ENCODE results near the gene SLC22A23.

SLC22A23 gene

DNA sequence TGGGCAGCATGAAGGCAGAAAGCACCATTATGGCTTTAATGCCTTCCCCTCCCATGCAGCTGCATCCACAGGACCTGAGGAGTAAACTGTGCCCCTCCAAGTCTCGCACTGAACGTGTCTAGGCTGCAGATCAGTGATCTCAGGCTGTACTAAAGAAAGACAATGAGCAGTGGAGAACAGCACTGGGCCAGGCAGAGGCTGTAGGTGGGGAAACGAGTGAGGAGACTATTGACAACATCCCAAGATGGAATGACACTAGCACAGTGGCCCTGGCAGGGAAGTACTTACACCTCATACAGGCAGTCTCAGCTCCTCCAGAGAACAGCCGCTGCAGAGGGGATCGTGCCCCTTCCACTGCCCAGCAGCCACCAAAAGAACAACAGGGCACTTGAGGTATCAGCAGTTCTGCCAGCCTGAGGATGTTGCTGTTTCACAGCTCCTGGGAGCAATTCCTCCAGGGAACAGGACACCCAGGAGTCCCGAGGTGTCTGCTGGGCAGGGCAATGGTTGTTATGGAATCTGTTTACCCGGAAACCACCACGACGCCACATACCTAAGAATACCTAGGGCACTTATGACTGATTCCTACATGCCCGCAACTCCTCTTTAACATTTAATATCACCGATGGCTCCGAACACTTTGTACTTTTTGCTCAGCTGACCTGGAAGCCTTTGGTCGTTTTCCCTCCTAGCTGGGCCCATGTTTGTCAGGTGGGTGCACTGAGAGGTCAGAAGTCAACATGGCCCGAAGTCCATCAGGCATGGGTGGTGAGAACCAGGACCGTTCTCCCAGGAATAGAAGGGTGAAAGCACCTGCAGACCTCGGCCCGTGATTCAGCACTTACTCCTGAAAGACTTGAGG, 79.1 kb downstream of the SLC22A23 start:
- no peak for DNase-seq (ENCODE audit: low read depth)
- no peak overlapping the region for H3K4me3 ChIP-seq (ENCODE audit: low read length)
- TF ChIP-seq, protein P1, sequence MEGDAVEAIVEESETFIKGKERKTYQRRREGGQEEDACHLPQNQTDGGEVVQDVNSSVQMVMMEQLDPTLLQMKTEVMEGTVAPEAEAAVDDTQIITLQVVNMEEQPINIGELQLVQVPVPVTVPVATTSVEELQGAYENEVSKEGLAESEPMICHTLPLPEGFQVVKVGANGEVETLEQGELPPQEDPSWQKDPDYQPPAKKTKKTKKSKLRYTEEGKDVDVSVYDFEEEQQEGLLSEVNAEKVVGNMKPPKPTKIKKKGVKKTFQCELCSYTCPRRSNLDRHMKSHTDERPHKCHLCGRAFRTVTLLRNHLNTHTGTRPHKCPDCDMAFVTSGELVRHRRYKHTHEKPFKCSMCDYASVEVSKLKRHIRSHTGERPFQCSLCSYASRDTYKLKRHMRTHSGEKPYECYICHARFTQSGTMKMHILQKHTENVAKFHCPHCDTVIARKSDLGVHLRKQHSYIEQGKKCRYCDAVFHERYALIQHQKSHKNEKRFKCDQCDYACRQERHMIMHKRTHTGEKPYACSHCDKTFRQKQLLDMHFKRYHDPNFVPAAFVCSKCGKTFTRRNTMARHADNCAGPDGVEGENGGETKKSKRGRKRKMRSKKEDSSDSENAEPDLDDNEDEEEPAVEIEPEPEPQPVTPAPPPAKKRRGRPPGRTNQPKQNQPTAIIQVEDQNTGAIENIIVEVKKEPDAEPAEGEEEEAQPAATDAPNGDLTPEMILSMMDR (conservative IDR thresholded peaks at IDR 0.05; ENCODE audit: low read length) = no peak

DNA sequence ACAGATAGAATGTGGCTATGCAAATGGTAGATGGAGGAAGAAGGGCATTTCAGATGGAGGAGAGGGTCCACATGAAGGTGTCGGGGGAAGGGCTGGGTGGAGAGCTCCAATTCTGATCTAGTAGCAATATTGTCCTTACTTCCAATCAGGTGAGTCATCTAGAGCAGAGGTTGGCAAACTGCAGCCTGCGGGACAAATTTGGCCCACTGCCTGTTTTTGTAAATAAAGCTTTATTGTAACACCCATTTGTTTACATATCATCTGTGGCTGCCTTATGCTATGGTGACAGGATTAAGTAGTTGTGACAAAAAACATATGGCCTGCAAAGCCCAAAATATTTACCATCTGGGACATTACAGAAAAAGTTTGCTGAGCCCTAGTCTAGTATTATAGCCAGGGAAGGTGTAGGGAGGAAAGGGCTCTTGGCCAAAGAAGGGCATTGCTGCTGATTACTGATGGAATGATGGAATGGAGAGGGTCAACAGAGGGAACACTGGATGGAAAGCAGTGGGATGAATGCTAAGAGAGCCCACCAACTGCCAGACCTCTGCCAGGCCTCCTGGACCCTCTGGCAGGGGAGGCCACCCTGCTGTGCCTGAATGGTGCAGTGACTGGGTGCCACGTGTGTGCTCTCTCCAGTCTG, 79.8 kb downstream of the SLC22A23 start:
- no peak for DNase-seq (ENCODE audit: low read depth)
- H3K4me3 ChIP-seq (ENCODE audit: low read length) = no peak overlapping the region
- TF ChIP-seq, protein P1 (conservative IDR thresholded peaks at IDR 0.05; ENCODE audit: low read length) = no peak

DNA sequence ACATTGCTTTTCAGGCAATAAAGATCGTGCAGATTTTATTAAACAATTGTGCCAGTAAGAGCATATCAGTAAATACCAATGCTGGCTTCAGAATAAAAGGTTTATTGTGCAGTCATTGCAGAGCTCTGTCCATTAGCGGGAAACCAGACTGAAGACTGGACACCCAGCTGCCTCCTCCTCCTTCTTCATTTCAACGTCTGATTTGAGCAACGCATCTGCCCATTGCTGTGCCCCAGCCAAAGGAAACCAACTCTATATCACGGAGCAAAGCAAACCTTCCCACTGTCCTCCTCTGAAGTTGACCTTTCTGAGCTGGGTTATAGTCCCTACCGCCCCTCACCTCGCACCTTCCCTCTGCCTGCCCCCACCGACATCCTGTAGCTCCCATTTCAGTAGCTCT, 80.8 kb downstream of the SLC22A23 start:
- DNase-seq (ENCODE audit: low read depth) = no peak
- TF ChIP-seq, protein P1 (conservative IDR thresholded peaks at IDR 0.05; ENCODE audit: low read length) = no peak
- no peak overlapping the region for H3K4me3 ChIP-seq (ENCODE audit: low read length)

DNA sequence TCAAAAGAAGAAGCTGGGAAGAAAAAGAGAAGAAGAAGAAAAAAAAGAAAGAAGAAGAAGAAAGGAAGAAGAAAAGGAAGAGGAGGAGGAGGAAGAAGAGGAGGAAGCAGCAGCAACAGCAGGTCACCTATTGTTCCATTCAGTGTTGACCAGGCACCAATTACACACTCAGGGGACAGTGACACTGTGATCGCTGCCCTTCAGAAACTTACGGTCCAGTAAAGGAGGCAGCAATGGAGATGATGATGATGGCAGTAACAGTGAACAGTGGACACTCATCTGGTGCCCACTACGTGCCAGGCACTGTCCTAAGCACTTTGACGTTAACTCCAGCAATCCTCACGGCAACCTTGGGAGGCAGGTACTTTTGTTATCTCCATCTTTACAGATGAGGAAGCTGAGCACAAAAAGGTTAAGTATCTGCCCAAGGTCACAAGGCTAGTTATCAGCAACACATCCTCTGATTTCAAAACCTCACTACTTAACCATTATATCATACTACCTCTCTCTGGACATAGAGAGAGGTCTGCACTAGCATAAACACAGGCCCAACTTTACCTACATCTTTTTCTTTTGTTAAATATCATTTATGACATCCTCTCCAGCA, 83.2 kb downstream of the SLC22A23 start:
- no peak for DNase-seq (ENCODE audit: low read depth)
- H3K4me3 ChIP-seq (ENCODE audit: low read length) = no peak overlapping the region
- TF ChIP-seq, protein P1 (conservative IDR thresholded peaks at IDR 0.05; ENCODE audit: low read length) = no peak

DNA sequence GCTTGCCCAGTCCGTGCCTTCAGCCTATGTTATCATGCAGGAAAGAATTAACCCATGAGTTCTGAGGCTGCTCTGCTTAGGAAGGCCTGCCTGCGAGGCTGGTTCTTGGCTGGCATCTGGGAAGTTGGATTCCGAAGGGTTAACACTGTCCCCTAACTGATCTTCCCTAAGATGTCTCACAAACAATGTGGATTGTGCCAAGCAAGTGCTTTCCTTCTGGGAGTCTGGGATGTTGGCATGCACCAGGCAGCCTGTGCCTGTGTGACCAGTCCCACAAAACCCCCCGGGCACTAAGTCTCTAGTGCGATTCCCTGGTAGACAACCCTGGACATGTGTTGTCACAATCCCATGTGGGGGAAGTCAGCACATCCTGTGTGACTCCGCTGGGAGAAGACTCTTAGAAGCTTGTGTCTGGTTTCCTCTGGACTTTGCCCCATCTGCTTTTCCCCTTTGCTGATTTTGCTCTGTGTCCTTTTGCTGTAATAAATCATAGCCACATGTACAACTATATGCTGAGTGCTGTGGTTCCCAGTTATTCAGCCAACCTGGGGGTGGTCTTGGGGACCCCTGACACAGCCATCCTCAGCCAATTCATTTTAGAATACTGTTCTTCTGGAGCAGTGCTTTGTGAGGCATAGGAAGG, 83.8 kb downstream of the SLC22A23 start:
- TF ChIP-seq, protein P1 (conservative IDR thresholded peaks at IDR 0.05; ENCODE audit: low read length) = no peak
- H3K4me3 ChIP-seq (ENCODE audit: low read length) = no peak overlapping the region
- DNase-seq (ENCODE audit: low read depth) = no peak

DNA sequence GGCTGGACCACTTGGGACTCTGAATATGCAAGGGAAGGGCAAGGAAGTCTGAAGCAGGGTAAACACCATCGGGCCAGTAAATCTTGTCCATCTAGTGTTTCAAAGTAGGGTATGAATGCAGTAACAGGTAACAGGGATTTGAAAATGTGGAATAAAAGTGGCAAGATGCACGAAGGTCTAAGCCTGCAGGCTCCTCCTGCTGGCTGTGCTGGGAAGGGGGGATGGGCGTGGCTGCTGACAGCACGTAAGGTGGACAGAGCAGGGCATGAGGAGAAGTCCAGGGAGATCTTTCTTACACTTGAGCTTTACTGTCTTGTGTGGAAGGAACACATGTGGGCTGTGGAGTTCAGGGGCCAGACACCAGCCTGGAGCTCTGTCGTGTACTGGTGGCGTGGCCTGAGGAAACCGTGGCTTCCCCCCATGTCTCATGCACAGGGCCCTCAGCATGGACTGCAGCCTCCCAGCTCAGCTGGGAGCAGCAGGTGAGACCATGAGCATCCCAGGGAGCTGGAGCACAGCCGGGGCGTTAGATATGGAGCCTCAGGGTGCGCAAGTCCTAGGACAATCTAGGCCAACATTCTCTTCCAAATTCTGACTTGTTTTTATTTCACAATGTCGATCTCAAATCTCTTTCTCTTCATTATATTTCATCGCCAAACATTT, 84.5 kb downstream of the SLC22A23 start:
- no peak for DNase-seq (ENCODE audit: low read depth)
- no peak overlapping the region for H3K4me3 ChIP-seq (ENCODE audit: low read length)
- TF ChIP-seq, protein P1 (conservative IDR thresholded peaks at IDR 0.05; ENCODE audit: low read length) = no peak
